Choroid plexus epithelial cell (primary cell): Measurements from ENCODE around the gene TBC1D9B.
"Not testable (repeated sequence)": the region's sequence is repeated elsewhere in the genome, so short reads cannot be mapped to it uniquely, and the experiment has no call there.

Experiments
- DNase-seq: peaks from one replicate; pipeline ENCODE4 v3.0.0-alpha.2; 2010; ENCODE audit warnings: low read depth
- H3K4me3 ChIP-seq: 2 replicates; pipeline ENCODE4 v1.5.1; 2011; ENCODE audit warnings: low read depth, mild to moderate bottlenecking, control low read depth, low read length, moderate library complexity
- CTCF ChIP-seq: conservative IDR thresholded peaks from 2 replicates; pipeline ENCODE4 v1.5.1; 2011; ENCODE audit warnings: low read depth, mild to moderate bottlenecking, control low read depth, inconsistent platforms, low read length, moderate library complexity

TBC1D9B gene

GRCh38 chr5:179874536-179875292, 33.0 kb downstream of the TBC1D9B start:
- no peak for DNase-seq
- no peak for TF ChIP-seq CTCF
- no peak overlapping the region for H3K4me3 ChIP-seq

GRCh38 chr5:179874136-179874535, 33.6 kb downstream of the TBC1D9B start:
- no peak for TF ChIP-seq CTCF
- no peak overlapping the region for H3K4me3 ChIP-seq
- DNase-seq, result no peak

- no peak overlapping the region for H3K4me3 ChIP-seq
- DNase-seq, result no peak
- TF ChIP-seq CTCF, result no peak
Observed at GRCh38 chr5:179873588-179874110, 34.0 kb downstream of the TBC1D9B start.

- TF ChIP-seq CTCF, result no peak
- no peak for DNase-seq
- H3K4me3 ChIP-seq, result no peak overlapping the region
Observed at GRCh38 chr5:179872828-179873575, 34.7 kb downstream of the TBC1D9B start.

DNA sequence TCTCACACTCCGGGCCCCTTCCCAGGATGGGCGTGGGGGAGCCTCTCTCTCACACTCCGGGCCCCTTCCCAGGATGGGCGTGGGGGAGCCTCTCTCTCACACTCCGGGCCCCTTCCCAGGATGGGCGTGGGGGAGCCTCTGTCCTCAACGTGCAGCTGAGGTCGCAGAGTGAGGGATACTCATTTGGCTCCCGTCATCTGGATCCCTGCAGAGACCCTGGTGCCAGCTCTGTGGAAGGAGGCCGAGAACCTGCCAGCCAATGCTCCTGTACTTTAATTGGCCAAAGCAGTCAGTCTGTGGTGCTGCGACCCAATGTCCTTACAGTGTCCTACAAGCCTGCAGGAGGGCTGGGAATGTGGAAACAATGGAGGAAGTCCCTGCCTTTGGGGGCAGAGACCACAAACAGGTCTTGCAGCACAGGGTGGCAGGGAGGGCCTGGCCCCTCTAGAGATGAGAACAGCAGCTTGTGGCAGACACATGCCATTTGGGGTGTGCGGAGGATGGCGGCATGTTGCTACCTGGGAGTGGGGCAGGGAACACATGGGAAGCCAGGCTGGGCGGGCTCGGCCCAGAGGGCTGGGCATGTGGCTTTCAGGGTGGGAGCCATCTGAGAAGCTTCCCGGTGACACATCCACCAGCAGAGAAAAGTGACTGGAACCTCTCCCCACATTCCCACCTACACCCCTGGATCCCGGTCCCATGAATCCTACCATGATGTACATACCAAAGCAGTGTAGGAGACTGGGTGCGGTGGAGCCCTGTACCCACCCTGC, 35.5 kb downstream of the TBC1D9B start:
- DNase-seq, result no peak
- H3K4me3 ChIP-seq, result no peak overlapping the region
- no peak for TF ChIP-seq CTCF

GRCh38 chr5:179871533-179871932, 36.2 kb downstream of the TBC1D9B start:
- DNase-seq, H3K4me3 ChIP-seq: not testable (repeated sequence)

DNA sequence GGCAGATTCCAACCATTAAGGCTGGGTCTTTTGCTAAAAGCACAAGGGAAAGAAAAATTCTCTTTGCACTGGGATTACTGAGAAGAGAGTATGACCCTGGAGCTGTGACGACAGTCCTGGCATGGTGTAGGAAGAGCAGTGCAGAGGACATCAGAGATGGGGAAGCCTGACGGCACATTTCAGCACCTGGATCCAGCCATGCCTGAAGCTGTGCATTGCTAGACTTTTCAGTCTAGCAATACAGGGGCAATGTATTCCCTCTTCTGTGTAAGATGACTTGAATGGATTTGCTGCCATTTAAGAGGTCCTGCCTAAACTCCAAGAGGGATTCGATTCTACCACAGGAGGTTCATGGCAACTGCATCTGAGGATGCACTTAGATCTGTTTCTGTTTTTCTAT, 36.7 kb downstream of the TBC1D9B start:
- TF ChIP-seq CTCF, result no peak
- H3K4me3 ChIP-seq, result no peak overlapping the region
- DNase-seq, result no peak
